Measurements from ENCODE around the gene SMIM20.

Gene SMIM20

DNA sequence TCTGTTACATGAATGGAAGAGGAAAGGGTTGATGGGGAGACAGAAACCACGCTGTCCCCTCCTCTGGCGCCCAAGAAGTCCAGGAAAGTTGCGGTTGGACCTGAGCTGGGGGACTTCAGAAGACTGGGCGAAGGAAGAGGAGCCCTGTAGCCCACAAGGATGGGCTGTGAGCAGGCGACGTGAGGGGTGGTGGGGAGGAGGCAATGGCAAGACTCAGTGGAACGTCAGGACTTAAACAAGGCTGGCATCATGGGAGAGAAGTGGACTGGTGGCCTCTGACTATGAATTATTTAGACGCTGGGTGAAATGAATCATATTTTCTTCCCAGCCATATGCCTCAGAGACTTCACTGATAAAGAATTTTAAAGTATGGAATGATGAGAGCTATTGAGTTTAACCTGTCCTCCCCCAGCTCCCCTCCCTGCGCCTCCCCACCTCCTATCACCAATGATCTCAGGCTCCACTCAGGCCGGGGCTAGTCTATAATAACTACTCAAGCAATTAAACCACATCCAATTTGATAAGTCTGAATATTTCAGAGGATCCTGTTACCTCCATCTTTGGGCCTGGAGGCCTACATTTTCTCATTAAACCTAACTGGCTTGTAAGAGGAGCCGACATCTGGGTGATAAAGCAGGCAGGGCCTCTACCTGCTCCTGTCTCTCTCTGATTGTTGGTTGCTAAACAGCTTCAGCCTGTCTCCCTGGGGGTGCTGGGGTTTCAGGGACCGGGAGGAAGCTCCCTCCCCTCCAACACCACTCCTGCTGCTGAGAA lies 63.6 kb downstream of the SMIM20 start:
- H3K4me1 ChIP-seq (ENCODE audit: control insufficient read depth, insufficient read depth, low read length), result peaks cover 15% of the 10 kb centered on the region
- no peak overlapping the region for H3K4me3 ChIP-seq (ENCODE audit: low read length)
- no peaks in the 10 kb centered on the region for H3K27me3 ChIP-seq (ENCODE audit: control insufficient read depth, insufficient read depth, low read length)
- H3K27ac ChIP-seq (ENCODE audit: low read depth, low read length), result no peak overlapping the region
- H3K9ac ChIP-seq (ENCODE audit: low read length), result no peak overlapping the region
- no peaks in the 10 kb centered on the region for H3K36me3 ChIP-seq (ENCODE audit: control insufficient read depth, insufficient read depth, low read length)

DNA sequence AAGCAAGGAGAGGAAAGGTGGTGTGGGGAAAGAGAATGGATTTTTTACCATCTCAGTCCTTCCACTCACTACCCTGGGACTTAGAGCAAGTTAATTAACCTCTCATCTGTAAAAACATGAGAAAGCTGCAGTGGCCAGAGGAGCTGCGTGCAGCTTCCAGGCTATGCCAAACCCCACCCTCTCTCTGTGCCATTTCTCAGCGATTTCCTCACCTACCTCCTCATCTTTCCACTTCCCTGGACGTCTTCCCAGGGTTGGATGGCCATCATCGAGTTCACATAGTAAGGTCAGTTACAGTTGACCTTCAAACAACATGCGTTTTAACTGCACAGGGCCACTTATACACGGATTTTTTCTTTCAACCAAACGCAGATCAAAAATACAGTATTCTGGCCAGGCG lies 64.3 kb downstream of the SMIM20 start:
- H3K4me3 ChIP-seq (ENCODE audit: low read length), result no peak overlapping the region
- H3K27me3 ChIP-seq (ENCODE audit: control insufficient read depth, insufficient read depth, low read length), result no peaks in the 10 kb centered on the region
- H3K36me3 ChIP-seq (ENCODE audit: control insufficient read depth, insufficient read depth, low read length), result no peaks in the 10 kb centered on the region
- no peak overlapping the region for H3K27ac ChIP-seq (ENCODE audit: low read depth, low read length)
- no peak overlapping the region for H3K9ac ChIP-seq (ENCODE audit: low read length)
- H3K4me1 ChIP-seq (ENCODE audit: control insufficient read depth, insufficient read depth, low read length), result peaks cover 8% of the 10 kb centered on the region

Data from rectal smooth muscle tissue (tissue), 1 donor.